Astrocyte (in vitro differentiated cells and primary cell): ENCODE data around the gene SV2C.

Experiments used
- EZH2 ChIP-seq: IDR thresholded peaks from 2 replicates; pipeline ENCODE4 v1.6.1; 2012; ENCODE audit warnings: mild to moderate bottlenecking, low read length, inconsistent platforms; ENCODE audit not compliant: insufficient read depth
- TF ChIP-seq, protein P1 (sequence below): IDR thresholded peaks from 2 replicates; pipeline ENCODE4 v1.5.1; 2011; ENCODE audit warnings: low read depth, mild to moderate bottlenecking, inconsistent platforms, low read length, moderate library complexity; ENCODE audit not compliant: insufficient read depth

DNA sequence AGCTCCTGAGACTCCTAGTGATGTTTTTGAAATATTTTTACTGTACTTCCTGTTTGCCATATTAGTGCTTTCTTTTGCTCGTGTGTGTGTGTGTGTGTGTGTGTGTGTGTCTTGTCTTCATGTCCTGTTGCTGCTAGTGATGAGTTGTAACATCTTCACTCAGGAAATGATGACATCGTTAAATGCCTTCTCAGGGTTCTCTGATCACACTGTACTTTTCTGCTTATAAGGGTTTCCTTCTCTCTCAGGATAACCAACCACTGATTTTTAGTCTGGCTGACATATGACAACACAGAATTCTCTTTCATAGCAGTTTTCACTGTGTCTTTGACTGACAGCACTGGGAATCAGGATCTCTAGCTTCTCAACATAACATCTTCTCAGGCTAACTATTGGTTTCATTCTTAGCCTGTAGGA, 16.1 kb downstream of the SV2C start:
- TF ChIP-seq, protein P1, sequence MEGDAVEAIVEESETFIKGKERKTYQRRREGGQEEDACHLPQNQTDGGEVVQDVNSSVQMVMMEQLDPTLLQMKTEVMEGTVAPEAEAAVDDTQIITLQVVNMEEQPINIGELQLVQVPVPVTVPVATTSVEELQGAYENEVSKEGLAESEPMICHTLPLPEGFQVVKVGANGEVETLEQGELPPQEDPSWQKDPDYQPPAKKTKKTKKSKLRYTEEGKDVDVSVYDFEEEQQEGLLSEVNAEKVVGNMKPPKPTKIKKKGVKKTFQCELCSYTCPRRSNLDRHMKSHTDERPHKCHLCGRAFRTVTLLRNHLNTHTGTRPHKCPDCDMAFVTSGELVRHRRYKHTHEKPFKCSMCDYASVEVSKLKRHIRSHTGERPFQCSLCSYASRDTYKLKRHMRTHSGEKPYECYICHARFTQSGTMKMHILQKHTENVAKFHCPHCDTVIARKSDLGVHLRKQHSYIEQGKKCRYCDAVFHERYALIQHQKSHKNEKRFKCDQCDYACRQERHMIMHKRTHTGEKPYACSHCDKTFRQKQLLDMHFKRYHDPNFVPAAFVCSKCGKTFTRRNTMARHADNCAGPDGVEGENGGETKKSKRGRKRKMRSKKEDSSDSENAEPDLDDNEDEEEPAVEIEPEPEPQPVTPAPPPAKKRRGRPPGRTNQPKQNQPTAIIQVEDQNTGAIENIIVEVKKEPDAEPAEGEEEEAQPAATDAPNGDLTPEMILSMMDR: no peak
- no peak for TF ChIP-seq EZH2
